NCI-H1105 treated with DMSO at 0.1 percent for 48 hours (cell line): ENCODE data around the gene ZNF513.

Experiments
- DNase-seq: peaks from one replicate; lab custom pipeline; 2025; lab: John Stamatoyannopoulos, UW

The ZNF513 gene

DNA sequence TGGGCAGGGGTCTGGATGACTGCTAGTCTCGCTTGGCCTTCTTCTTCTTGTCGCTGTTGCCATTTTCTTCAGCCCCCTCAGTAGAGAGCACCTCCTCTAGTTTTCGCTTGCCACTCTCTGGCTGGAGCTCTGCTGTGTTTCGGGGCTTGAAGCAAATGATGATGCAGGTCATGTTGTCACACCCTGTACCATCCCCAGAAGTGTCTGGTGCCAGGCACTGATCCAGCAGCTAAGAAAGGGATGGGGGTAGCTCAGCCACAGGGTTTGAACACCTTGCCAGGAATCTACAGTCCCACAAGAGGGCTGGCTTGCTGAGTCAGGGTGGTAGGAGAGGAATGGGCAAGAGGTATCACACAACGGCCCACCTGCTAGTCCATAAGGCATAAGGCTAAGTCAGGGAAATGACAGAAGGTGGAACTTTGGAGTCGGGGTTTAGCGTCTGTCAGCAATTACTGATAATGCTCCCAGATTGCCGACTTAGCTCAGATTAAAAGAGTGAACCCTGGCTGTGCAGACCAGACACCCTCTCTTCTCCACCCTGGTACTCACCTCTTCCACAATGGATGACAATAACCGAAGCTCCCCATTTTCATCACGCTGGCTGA is 1.1 kb upstream of the ZNF513 start:
- DNase-seq = no peak

GRCh38 chr2:27379836-27380625 is 503 bp downstream of the ZNF513 start:
- peak; percentile 54 for DNase-seq

- DNase-seq = no peak
Measured at GRCh38 chr2:27379383-27379835, 1.1 kb downstream of the ZNF513 start.

- no peak for DNase-seq
Measured at GRCh38 chr2:27378809-27379290, 1.7 kb downstream of the ZNF513 start.

GRCh38 chr2:27378096-27378808 is 2.3 kb downstream of the ZNF513 start:
- no peak for DNase-seq

GRCh38 chr2:27377618-27378095 is 2.9 kb downstream of the ZNF513 start:
- DNase-seq = no peak

- DNase-seq = no peak
Measured at GRCh38 chr2:27376866-27377617, 3.5 kb downstream of the ZNF513 start.

DNA sequence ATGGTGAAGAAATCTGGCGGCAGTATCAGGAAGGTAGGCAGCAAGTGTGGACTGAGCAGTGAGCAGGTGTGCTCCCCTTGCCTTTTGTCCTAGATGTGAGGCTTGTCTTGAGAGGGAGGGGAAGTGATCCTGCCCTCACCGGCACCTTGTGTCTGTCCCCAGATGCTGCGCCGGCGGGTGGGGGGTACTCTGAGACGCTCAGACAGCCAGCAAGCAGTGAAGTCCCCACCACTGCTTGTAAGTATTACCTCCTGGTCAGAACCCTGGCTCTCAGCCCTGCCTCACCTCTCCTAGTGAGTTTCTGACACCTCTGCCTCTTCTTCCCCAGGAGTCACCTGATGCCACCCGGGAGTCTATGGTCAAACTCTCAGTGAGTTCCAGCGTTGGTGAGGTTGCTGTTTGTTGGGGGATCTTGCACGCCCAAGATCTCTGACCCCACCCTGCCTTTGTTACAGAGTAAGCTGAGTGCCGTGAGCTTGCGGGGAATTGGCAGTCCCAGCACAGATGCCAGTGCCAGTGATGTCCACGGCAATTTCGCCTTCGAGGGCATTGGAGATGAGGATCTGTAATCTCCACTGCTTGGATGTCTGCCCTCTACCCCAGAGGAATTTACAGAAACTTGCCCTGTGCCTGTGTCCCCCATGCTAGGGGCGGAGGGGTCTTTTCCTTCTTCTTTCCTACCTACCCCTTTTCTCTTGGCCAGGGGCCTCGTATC is 4.2 kb downstream of the ZNF513 start:
- no peak for DNase-seq

DNA sequence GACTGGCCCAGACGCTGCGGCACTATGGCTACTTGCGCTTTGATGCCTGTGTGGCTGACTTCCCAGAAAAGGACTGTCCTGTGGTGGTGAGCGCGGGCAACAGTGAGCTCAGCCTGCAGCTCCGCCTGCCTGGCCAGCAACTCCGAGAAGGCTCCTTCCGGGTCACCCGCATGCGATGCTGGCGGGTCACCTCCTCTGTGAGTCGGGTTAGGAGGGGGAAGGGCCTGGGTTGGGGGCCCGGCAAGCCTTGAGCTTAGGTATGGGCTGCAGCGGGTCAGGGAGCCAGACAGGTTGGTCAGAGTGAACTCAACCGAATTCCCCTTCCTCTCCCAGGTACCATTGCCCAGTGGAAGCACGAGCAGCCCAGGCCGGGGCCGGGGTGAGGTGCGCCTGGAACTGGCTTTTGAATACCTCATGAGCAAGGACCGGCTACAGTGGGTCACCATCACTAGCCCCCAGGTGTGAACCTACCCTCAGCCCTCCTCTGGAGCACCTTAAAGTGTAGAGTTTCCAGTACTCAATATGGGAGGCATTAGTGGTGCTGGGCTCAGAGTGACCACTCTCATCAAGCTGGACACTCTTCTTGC is 4.9 kb downstream of the ZNF513 start:
- no peak for DNase-seq

- no peak for DNase-seq
Measured at GRCh38 chr2:27373567-27373966, 7.0 kb downstream of the ZNF513 start.

- no peak for DNase-seq
Measured at GRCh38 chr2:27372937-27373336, 7.6 kb downstream of the ZNF513 start.

DNA sequence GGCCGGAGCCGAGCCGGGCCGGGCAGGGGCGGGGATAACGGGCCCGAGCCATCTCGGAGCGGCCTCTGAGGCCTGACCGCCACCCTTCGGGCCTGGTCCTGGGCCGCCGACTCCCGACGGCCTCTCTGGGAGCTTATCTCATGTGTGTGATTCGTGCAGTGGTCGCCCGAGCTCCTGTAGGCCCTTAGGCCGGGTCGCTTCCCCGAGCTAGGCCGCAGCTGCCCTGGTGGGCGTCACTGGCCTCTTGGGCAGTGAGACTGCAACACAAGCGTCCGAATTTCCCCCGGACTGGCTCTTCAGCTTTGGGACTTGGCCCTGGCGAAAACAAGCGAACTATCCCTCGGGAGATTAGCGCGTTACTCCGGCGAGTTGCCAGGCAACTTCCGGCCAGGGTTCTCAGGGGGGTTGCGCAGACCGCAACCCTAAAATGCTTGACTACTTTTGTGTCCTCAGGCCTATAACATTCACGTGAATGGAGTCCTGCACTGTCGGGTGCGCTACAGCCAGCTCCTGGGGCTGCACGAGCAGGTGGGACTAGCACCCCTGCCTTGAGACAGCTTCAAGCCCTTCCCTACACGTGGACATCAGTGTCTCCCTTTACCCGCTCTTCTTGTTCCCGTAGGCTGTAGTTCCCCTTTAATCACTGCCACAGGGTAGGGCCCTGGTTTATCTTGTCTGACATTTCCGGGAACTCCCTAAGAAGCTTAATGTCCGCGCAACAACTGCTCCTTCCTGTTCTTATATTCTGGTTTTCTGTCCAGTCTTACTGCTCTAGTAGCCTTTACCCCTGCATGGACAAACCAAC is 9.5 kb downstream of the ZNF513 start:
- DNase-seq = no peak

GRCh38 chr2:27370026-27370815 is 10.3 kb downstream of the ZNF513 start, which contains the start of the genes EIF2B4 and SNX17:
Gene EIF2B4, minus strand, starts transcription at chr2:27370338. Its CDS starts 24 bp downstream, at chr2:27370314.
Gene SNX17, plus strand, starts transcription at chr2:27370616. Its CDS starts 128 bp downstream, at chr2:27370744.
- DNase-seq = peak; percentile 97

DNA sequence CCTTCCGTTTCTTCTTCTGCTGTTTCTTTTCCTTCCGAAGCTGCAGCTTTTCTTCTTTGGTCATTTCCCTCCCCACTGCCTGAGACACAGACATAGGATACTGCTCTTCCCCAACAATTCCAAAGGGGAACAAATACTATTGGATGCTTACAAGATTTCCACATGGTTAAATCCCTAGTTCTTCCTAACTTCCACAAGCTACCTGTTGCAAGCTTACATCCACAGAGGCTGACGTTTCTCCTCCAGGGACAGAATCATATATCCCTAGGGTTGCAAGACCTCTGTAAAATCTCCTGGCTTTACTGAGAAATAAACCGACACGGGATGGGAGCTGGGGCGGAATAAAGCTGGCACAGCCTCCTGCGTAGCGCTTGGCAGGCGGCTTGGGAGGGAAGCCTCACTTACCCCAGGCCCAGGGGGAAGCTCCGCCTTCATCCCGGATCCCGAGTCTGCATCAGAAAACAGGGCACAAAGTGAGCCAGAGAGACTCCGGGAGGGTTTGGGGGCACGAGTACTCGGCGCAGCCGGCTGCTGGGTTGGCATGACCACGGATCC is 11.0 kb downstream of the ZNF513 start:
- DNase-seq = no peak

GRCh38 chr2:27363933-27364332 is 16.6 kb downstream of the ZNF513 start:
- DNase-seq = no peak

DNA sequence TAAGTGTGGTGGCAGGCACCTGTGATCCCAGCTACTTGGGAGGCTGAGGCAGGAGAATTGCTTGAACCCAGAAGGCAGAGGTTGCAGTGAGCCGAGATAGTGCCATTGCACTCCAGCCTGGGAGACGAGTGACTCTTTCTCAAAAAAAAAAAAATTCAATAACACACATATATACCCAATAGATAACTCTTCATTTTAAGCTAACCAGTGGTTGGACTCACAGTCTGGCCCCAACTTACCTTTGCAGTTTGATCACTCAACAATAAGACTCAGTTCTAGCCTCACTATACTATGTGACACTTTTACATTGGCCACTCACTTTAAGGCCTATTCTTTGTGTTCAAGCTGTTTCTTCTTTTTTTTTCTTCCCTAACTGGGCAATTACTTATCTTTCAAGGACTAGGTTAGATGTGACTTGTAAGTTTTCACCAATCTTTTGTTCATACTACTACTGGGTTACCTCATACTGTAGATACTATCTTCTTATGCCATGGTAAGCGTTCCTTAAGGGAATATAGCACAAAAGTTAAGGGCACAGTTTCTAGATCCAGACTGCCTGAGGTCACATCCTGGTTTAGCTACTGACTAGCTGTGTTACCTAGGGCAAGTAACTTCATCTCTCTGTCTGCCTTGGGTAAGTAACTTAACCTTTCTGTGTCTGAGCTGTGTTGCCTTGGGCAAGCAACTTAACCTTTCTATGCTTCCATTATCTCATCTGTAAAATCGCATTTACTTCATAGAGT is 17.7 kb downstream of the ZNF513 start:
- DNase-seq = no peak

GRCh38 chr2:27356382-27357181 is 24.0 kb downstream of the ZNF513 start, which contains the start of gene GTF3C2:
Gene GTF3C2, minus strand, starts transcription at chr2:27356764. Its CDS starts 13,210 bp downstream, at chr2:27343554.
- peak; percentile 98 for DNase-seq
